Vagina (tissue), 2 donors: ENCODE results near the gene CBR3. TPM values are rescaled to one million over a fixed set of nuclear protein-coding genes. Genes with fewer than 3 reads are reported as not detected.

Experiments
- DNase-seq, 2 donors: peaks; one replicate each; pipeline ENCODE4 v3.0.0-alpha.2; 2017; ENCODE audit errors: extremely low spot score in 2 of 2
- H3K27ac ChIP-seq: fragments of 200-600 bp; sonication (generic); one replicate; pipeline ENCODE4 v1.5.1; 2019
- H3K27me3 ChIP-seq: fragments of 200-600 bp; sonication (generic); one replicate; pipeline ENCODE4 v1.5.1; 2019
- H3K36me3 ChIP-seq, 2 donors: fragments of 200-600 bp; sonication (generic); one replicate each; pipeline ENCODE4 v1.5.1; 2017 to 2019
- H3K4me1 ChIP-seq: fragments of 200-600 bp; sonication (generic); one replicate; pipeline ENCODE4 v1.5.1; 2019
- H3K4me3 ChIP-seq, 2 donors: fragments of 200-600 bp; sonication (generic); 1 replicate in 1 of 2; 2 replicates in 1 of 2; pipeline ENCODE4 v1.5.1; 2016 to 2019
- H3K9me3 ChIP-seq: fragments of 200-600 bp; sonication (generic); one replicate; pipeline ENCODE4 v1.5.1; 2019
- POLR2A ChIP-seq, 2 donors: fragments of 450-650 bp; IDR thresholded peaks; one replicate each; pipeline ENCODE4 v1.6.1; 2017; ENCODE audit warnings: antibody characterized with exemption in 2 of 2, mild to moderate bottlenecking in 2 of 2, moderate library complexity in 2 of 2
- POLR2AphosphoS5 ChIP-seq, 2 donors: sonication (generic); formaldehyde crosslinking; IDR thresholded peaks; one replicate each; pipeline ENCODE4 v1.9.0; 2017; ENCODE audit warnings: antibody characterized with exemption in 2 of 2, mild to moderate bottlenecking in 2 of 2, low read depth in 1 of 2; ENCODE audit not compliant: insufficient read depth in 1 of 2
- intact Hi-C: fragments of 100-400 bp; cut with DNase I; formaldehyde crosslinking; loops from one replicate; pipeline ENCODE4 v1.15.1; 2023
- total RNA-seq: library from RNA; depleted of rRNA; stranded (reverse); fragments of >200 nt; gene quantifications from one replicate; pipeline ENCODE4 v1.2.3, GENCODE V29; 2016
- TF ChIP-seq, protein P1 (sequence below), 3 experiments: fragments of 450-650 bp in 2 of 3; fragments of 200-600 bp in 1 of 3; sonication (generic) in 1 of 3; IDR thresholded peaks; one replicate each; pipeline ENCODE4 v1.5.1; 2017 to 2019; ENCODE audit warnings: antibody characterized with exemption in 3 of 3, mild to moderate bottlenecking in 2 of 3, moderate library complexity in 2 of 3

CBR3 gene
- total RNA-seq, 1 donor from 2014 or later = 45.2 TPM

DNA sequence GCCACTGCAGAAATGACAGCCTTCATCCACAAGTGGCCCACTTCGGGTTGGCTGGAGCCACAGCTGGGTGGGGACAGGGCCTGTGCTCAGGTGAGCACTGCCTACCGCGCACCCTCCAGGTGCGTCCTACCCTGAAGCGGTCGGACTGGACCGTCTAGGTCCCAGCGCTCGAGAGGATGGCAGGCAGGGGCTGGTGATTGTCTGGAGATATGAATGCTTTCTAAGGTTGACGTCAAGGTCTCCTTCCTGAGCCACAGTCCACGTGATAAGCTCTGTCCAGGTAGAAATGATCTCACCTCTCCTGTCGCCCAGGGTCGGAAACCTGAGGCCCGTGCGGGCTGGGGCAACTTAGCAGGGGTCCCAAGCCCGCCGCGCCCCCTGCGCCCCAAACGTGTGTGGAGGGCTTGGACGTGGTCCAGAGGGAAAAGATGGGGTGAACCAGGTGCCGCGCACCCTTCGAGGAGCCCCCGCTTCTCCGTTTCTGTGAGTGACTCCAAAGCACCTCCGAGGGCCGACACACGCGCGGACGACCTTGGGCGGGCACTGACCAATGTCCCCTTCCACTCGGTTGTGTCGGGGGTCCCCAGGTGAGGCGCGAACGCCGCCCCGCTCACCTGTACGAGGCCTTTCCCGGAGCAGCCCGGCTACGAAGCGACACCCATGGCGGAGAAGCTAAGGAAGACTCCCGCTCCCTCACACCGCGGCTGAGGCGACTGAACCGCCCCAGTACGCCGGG is 20.9 kb downstream of the CBR3 start:
- intact Hi-C loops = no loop called here

DNA sequence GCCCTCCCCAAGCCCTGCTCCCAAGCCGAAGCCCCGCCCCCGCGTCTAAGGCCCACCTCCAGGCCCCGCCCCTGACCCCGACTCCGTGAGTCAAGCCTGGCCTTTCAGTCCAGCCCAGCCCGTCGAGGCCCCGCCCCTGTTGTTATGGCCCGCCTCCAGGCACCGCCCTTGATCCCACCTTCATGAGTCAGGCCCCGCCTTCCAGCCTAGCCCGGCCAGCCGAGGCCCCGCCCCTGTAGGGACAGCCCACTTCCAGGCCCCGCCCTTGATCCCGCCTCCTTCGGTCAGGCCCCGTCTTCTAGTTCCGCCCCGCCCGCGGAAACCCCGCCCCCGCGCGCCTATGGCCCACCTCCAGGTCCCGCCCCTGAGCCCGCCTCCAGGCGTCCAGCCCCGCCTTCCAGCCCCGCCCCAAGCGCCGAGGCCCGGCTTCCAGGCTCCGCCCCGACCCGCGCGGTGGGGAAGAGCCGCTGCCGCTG is 21.5 kb downstream of the CBR3 start:
- Histone ChIP-seq H3K36me3 (no peaks in the 10 kb centered on the region), H3K27ac (peak overlapping the region; percentile 86), H3K4me1 (peaks cover 21% of the 10 kb centered on the region), H3K9me3 (no peaks in the 10 kb centered on the region), H3K4me3 (peak overlapping the region; percentile 72 to 75), H3K27me3 (no peaks in the 10 kb centered on the region)
- DNase-seq = peak; percentile 100
- TF ChIP-seq, protein P1, sequence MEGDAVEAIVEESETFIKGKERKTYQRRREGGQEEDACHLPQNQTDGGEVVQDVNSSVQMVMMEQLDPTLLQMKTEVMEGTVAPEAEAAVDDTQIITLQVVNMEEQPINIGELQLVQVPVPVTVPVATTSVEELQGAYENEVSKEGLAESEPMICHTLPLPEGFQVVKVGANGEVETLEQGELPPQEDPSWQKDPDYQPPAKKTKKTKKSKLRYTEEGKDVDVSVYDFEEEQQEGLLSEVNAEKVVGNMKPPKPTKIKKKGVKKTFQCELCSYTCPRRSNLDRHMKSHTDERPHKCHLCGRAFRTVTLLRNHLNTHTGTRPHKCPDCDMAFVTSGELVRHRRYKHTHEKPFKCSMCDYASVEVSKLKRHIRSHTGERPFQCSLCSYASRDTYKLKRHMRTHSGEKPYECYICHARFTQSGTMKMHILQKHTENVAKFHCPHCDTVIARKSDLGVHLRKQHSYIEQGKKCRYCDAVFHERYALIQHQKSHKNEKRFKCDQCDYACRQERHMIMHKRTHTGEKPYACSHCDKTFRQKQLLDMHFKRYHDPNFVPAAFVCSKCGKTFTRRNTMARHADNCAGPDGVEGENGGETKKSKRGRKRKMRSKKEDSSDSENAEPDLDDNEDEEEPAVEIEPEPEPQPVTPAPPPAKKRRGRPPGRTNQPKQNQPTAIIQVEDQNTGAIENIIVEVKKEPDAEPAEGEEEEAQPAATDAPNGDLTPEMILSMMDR (IDR thresholded peaks at IDR 0.05) = no peak
- peak; percentile 39 to 42 for TF ChIP-seq POLR2AphosphoS5 (IDR thresholded peaks at IDR 0.05; ENCODE audit: insufficient read depth in 1 of 2, low read depth in 1 of 2)
- intact Hi-C loops = no loop called here

More for the DNA sequence above, 20.9 kb downstream of the CBR3 start:
- no peaks in the 10 kb centered on the region for H3K36me3 ChIP-seq
- H3K27me3 ChIP-seq = no peaks in the 10 kb centered on the region
- DNase-seq = peak in 1 of 2 donors; percentile 90
- TF ChIP-seq POLR2AphosphoS5 (IDR thresholded peaks at IDR 0.05; ENCODE audit: insufficient read depth in 1 of 2, low read depth in 1 of 2) (peak in 1 of 2 donors; percentile 93), POLR2A (IDR thresholded peaks at IDR 0.05) (peak; percentile 42 to 89)
- TF ChIP-seq, protein P1 (IDR thresholded peaks at IDR 0.05) = no peak
- H3K4me1 ChIP-seq = peaks cover 22% of the 10 kb centered on the region
- no peaks in the 10 kb centered on the region for H3K9me3 ChIP-seq
- H3K27ac ChIP-seq = peak overlapping the region; percentile 86
- peak overlapping the region; percentile 44 to 75 for H3K4me3 ChIP-seq

DNA sequence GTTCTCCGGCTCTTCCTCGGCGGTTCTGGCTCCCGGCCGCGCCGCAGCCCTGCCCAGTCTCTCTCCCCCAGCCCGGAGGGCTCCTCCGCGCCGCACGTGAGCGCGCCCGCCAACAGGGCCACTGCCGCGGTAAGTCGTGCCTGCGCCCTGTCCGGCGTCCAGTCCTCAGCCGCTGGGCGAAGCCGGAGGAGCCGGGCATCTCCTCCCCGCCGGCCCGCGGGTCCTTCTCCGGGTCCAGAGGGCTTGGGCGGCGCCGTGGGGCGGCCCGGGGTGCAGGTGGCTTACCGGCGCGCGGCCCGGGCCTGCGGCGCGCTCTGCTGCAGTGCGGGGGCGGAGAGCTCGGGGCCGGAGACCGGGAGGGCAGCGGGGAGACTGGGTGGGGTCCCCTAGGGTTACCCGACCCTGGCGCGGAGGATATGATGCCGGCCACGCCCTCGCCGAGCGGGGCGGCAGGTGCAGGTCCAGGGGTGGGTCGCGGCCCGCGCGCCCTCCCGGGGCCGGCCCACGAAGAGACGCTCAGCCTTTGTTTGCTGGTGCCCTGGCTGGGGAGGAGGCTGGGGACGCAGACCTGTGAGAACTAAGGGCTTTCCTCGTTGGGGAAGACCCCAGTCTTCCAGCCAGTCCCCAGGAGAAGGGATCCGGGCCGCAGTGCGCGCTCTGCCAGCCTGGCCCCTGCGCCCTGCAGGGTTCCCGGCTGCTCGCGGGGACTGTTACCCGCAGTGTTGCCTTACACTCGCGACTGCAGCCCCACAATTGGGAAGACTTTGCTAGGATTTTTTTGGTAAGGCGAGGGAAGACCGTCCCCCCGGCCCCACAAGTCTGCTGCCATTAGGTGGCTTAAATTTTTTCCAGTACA is 22.2 kb downstream of the CBR3 start, which contains the start of gene DOP1B:
TSS of gene DOP1B (plus strand) at position 10 of the 856 bp plus-strand sequence. CDS start 7,910 bp downstream, outside the sequence.
- intact Hi-C loops = no loop called here

DNA sequence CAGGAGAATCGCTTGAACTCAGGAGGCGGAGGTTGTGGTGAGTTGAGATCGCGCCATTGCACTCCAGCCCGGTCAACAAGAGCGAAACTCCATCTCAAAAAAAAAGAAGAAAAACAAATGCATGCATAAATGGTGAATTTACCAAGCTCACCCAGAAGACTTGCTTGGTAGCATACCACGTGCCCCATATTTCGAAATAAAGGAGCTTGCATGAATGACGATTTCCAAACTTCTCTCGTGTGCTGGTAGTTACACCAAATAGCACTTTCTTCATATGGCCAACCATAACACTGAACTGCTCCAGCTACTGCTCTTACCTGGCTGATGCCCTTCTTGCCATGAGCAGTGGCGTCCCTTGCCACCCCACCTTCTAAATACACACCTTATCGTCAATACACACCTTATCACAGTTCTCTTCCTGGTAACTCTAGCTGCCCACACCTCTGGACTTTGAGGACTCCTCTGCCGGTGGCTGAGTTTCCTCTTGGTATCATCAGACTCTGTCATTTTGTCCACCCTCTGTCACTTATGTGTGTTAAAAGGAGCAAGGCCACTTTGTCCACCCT is 24.6 kb downstream of the CBR3 start:
- H3K36me3 ChIP-seq = no peaks in the 10 kb centered on the region
- no peaks in the 10 kb centered on the region for H3K9me3 ChIP-seq
- H3K4me3 ChIP-seq = no peak overlapping the region
- peaks cover 28% of the 10 kb centered on the region for H3K4me1 ChIP-seq
- no peak overlapping the region for H3K27ac ChIP-seq
- H3K27me3 ChIP-seq = no peaks in the 10 kb centered on the region
- TF ChIP-seq, protein P1 (IDR thresholded peaks at IDR 0.05) = no peak
- TF ChIP-seq POLR2A (IDR thresholded peaks at IDR 0.05) (no peak), POLR2AphosphoS5 (IDR thresholded peaks at IDR 0.05; ENCODE audit: insufficient read depth in 1 of 2, low read depth in 1 of 2) (no peak)
- no peak for DNase-seq
- intact Hi-C loops = no loop called here

More for the DNA sequence above, 22.2 kb downstream of the CBR3 start, which contains the start of gene DOP1B:
- H3K27ac ChIP-seq = peak within 1 kb of the TSS; percentile 86
- no peaks in the 10 kb centered on the region for H3K36me3 ChIP-seq
- H3K4me1 ChIP-seq = peaks cover 21% of the 10 kb centered on the region
- no peaks in the 10 kb centered on the region for H3K27me3 ChIP-seq
- H3K4me3 ChIP-seq = peak within 1 kb of the TSS; percentile 72 to 75
- DNase-seq = no peak
- no peak for TF ChIP-seq POLR2AphosphoS5 (IDR thresholded peaks at IDR 0.05; ENCODE audit: insufficient read depth in 1 of 2, low read depth in 1 of 2)
- peak in 1 of 2 donors; percentile 63 for TF ChIP-seq POLR2A (IDR thresholded peaks at IDR 0.05)
- no peaks in the 10 kb centered on the region for H3K9me3 ChIP-seq

DNA sequence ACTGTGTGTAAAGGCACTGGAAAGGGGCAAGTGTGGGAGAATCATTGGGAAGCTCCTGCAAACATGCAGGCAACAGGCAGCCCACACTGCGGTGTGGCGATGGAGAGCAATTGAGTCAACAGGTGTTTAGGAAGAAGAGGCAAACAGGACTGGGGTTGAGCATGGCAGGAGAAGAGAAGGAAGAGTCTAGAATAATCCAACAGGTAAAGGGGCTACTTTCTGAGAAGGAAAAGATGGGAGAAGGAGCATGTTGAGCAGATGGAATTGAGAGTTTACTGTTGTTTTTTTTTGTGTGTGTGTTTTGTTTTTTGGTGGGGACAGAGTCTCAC is 25.9 kb downstream of the CBR3 start:
- Histone ChIP-seq H3K27ac (no peak overlapping the region), H3K4me1 (peaks cover 19% of the 10 kb centered on the region), H3K9me3 (no peaks in the 10 kb centered on the region), H3K36me3 (no peaks in the 10 kb centered on the region), H3K27me3 (no peaks in the 10 kb centered on the region), H3K4me3 (no peak overlapping the region)
- intact Hi-C loops = no loop called here
- no peak for TF ChIP-seq POLR2AphosphoS5 (IDR thresholded peaks at IDR 0.05; ENCODE audit: insufficient read depth in 1 of 2, low read depth in 1 of 2)
- no peak for TF ChIP-seq POLR2A (IDR thresholded peaks at IDR 0.05)
- TF ChIP-seq, protein P1 (IDR thresholded peaks at IDR 0.05) = no peak
- no peak for DNase-seq
